Measurements from ENCODE around the gene CCDC82.

The CCDC82 gene

GRCh38 chr11:96329855-96330510 is 59.7 kb downstream of the CCDC82 start:
- DNase-seq (ENCODE audit: extremely low read depth in 1 of 2, low read depth in 1 of 2) = no peak

- DNase-seq (ENCODE audit: extremely low read depth in 1 of 2, low read depth in 1 of 2) = no peak
These were observed 60.3 kb downstream of the CCDC82 start for GRCh38 chr11:96329419-96329818.

- DNase-seq (ENCODE audit: extremely low read depth in 1 of 2, low read depth in 1 of 2) = no peak
These were observed 61.2 kb downstream of the CCDC82 start for GRCh38 chr11:96328395-96329010.

GRCh38 chr11:96326959-96327358 is 62.8 kb downstream of the CCDC82 start:
- no peak for DNase-seq (ENCODE audit: extremely low read depth in 1 of 2, low read depth in 1 of 2)

GRCh38 chr11:96324912-96325311 is 64.8 kb downstream of the CCDC82 start:
- DNase-seq (ENCODE audit: extremely low read depth in 1 of 2, low read depth in 1 of 2) = no peak

GRCh38 chr11:96323642-96323985 is 66.1 kb downstream of the CCDC82 start:
- DNase-seq (ENCODE audit: extremely low read depth in 1 of 2, low read depth in 1 of 2) = no peak

- DNase-seq (ENCODE audit: extremely low read depth in 1 of 2, low read depth in 1 of 2) = no peak
These were observed 66.7 kb downstream of the CCDC82 start for GRCh38 chr11:96322775-96323641.

DNA sequence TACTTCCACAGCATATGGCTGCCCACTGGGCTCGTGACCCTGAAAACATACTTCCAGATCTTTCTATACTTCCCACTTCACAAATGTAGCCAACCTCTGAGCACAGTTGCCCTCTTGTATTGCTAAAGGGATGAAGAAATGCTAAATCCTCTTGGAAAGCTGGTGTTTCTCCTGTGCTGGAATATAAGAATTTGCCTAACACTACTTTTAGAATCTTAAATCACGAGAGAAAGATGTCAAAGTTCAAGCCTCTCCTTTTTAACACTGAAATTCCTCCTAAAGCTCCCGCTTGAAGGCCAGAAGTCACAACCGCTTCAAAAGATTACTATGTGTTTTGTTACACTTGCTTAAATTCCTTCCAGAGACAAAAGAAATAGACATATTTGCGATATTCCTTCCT is 68.6 kb downstream of the CCDC82 start:
- no peak for DNase-seq (ENCODE audit: extremely low read depth in 1 of 2, low read depth in 1 of 2)

GRCh38 chr11:96319898-96320656 is 69.6 kb downstream of the CCDC82 start:
- no peak for DNase-seq (ENCODE audit: extremely low read depth in 1 of 2, low read depth in 1 of 2)

DNA sequence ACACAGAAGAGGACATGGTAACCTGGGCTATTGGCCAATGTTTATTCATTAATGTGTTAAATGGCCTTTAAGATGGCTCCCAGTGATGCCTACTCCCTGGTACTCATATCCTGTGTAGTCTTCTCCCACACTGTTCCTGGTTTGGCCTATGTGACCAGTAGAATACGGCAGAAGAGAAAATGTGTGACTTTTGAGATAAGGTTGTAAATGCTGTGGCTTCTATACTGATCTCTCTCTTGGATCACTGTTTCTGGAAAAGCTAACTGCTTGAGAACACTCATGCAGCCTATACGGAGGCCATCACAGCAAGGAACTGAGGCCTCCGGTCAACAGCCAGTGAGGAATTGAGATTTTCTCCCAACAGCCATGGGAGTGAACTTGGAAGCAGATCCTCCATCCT is 70.9 kb downstream of the CCDC82 start:
- DNase-seq (ENCODE audit: extremely low read depth in 1 of 2, low read depth in 1 of 2) = no peak

GRCh38 chr11:96318399-96318798 is 71.3 kb downstream of the CCDC82 start:
- DNase-seq (ENCODE audit: extremely low read depth in 1 of 2, low read depth in 1 of 2) = no peak

GRCh38 chr11:96317985-96318384 is 71.7 kb downstream of the CCDC82 start:
- DNase-seq (ENCODE audit: extremely low read depth in 1 of 2, low read depth in 1 of 2) = no peak

DNA sequence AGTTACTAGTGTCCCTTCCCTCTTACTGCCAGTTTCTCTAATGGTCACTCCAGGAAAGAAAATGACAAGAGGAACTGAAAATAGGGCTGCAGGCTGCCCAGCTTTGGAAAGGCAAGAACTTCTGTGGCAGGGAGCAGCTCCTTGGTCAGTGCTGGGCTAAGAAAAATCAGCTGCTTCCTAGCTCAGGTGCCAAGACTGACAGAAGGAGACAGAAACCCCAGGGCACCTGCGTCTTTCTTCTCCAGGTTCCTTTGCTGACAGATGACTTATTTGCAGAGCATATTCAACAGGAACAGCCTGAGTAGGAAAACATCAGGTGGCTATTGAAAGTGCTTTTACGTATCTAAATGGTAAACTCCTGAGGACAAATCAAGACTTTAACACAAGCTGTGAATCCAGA is 72.1 kb downstream of the CCDC82 start:
- DNase-seq (ENCODE audit: extremely low read depth in 1 of 2, low read depth in 1 of 2) = no peak

DNA sequence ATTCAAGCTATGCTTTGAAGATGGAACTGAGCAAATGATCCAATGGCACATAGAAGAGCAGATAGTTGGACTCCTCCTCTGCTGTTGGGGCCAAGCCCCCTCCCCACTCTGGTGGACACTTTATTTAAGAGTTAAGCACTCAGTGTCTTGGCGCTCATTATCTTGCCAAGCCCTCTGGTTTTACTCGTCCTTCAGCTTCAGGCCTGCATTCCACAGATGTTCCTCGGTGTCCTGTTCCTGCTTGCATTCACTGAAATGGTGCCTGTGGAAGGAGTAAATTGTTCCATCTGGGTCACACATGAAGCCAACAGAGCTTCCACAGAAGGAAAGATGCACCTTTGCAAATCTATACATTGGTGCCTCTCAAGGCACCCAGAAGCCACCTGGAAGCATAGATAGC is 72.8 kb downstream of the CCDC82 start:
- DNase-seq (ENCODE audit: extremely low read depth in 1 of 2, low read depth in 1 of 2) = no peak

DNA sequence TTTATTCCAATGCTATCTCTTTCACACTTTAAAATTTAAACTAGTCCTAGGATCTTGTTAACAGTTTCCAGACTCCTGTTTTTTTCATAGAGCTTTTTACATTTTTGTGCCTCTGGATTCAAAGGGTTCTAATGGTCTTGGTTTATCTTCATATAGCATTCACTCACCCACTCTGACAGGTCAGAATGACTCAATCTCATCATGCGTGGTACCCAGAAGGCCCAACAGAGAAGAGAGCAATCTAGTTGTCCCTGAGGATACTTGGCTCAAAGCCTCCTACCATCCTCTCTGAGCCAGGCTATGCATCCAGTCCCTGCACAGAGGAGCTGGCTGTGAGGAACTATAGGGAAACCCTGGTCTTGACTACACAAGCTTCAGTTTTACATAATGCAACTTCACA is 74.2 kb downstream of the CCDC82 start:
- DNase-seq (ENCODE audit: extremely low read depth in 1 of 2, low read depth in 1 of 2) = no peak

GRCh38 chr11:96314326-96315020 is 75.2 kb downstream of the CCDC82 start:
- DNase-seq (ENCODE audit: extremely low read depth in 1 of 2, low read depth in 1 of 2) = no peak

GRCh38 chr11:96313163-96313562 is 76.5 kb downstream of the CCDC82 start:
- DNase-seq (ENCODE audit: extremely low read depth in 1 of 2, low read depth in 1 of 2) = no peak

- no peak for DNase-seq (ENCODE audit: extremely low read depth in 1 of 2, low read depth in 1 of 2)
These were observed 78.6 kb downstream of the CCDC82 start for GRCh38 chr11:96311120-96311568.

DNA sequence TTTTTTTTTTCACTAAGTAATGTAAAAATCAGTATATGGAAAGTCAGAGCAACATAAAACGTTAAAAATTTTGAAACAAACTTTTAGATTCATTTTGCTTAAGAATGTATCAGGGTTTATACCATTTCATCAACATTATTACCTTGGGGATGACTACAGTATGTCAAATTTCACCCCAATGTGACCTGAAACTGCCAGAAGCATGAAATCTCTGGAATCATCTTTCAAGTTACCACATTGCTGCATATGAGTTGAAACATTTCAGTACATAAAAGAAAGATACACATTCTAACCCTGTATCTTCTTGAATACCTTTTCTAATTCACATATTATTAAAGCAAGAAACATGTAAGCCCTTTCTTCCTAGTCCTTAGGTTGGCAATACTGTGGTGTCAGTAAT is 79.5 kb downstream of the CCDC82 start:
- DNase-seq (ENCODE audit: extremely low read depth in 1 of 2, low read depth in 1 of 2) = no peak

GRCh38 chr11:96309643-96310017 is 80.1 kb downstream of the CCDC82 start:
- DNase-seq (ENCODE audit: extremely low read depth in 1 of 2, low read depth in 1 of 2) = no peak

Measured in activated CD8-positive, alpha-beta memory T cell treated with anti-CD3 and anti-CD28 coated beads for 1 hour (primary cell).